Measurements from ENCODE around the gene WTAP.
A peak's percentile ranks its signal among the peaks of the same experiment; 100 is the strongest.
"Not testable (repeated sequence)": the region's sequence is repeated elsewhere in the genome, so short reads cannot be mapped to it uniquely, and the experiment has no call there.

Gene WTAP

GRCh38 chr6:159726918-159727716 is at the start of gene WTAP:
Gene WTAP (plus strand): TSS chr6:159727506. CDS start chr6:159736266, 8,760 bp downstream.
- DNase-seq (ENCODE audit: low spot score), result peak; percentile 87

- no peak for DNase-seq (ENCODE audit: low spot score)
These were observed 49.7 kb upstream of the WTAP start for GRCh38 chr6:159677506-159678165.

- DNase-seq (ENCODE audit: low spot score), result no peak
These were observed 48.7 kb upstream of the WTAP start for GRCh38 chr6:159678574-159678973.

DNA sequence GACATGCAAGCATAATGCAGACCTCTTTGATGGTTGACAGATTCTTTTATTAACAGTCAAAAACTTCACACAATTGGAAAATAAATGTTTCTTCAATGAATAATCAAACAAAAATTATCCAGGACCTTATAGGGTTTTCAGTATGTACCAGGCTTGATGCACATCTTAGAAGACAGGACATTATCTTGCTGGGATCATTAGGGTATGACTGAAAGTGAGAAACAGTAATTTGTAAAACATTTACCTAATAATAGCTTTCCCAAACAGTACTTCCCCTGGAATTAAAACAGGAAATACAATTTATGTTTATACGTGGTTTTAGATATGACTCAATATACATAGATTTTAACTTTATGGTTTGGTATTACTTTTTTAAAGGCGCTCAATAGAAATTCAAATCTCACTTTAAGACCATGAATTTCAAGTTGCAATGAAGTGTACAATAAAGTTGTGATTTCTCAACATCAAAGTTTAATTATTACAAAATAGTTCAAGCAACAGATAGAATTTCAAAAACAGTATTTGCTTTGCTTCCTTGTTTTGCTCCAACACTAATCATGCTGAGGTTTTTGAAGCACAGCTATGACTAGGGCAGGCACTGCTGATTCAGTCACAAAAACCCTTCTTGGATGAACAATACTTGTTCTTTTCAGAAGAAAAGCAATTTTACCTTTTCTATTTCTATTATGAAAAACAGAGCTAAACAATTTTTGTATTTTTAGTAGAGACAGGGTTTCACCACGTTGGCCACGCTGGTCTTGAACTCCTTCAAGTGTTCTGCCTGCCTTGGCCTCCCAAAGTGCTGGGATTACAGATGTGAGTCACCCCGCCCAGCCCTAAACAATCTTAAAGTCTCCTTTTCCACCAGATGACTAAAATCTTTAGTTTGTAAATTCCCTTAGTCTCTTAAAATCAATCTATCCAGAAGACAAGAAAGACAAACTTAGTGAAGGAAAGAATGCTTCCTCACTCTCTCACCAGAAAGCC is 47.9 kb upstream of the WTAP start:
- DNase-seq (ENCODE audit: low spot score), result no peak

DNA sequence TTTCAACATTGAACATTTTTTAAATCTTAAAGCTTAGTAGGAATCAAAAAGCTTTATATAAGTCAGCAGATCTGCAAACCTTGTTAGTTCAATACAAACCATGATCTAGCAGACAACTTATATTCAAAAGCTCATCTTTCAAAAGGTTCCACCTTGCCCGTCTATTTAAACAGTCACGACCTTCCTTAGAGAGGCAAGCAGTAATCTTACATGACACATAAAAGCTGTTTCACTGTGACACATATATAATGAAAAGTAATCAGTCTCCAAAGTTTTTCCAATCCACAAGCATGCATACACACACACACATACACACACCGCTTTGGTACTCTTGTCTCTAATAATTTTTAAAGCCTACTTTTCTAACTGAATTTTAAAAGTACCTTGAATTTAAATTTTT is 47.2 kb upstream of the WTAP start:
- DNase-seq (ENCODE audit: low spot score), result no peak

- no peak for DNase-seq (ENCODE audit: low spot score)
These were observed 46.0 kb upstream of the WTAP start for GRCh38 chr6:159681191-159681880.

DNA sequence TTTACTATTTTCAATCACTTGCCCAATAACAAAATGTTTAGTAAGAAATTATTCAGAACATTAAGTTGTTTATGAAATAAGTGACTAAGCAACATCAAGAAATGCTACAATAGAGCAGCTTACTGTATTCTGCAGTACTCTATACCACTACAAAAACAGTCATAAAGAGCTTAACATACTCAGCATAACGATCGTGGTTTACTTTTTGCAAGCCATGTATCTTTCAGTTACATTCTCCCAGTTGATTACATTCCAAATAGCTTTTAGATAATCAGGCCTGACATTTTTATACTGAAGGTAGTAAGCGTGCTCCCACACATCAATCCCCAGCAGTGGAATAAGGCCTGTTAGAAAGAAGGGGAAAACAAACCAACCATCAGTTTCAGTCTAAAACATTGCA is 45.0 kb upstream of the WTAP start:
- no peak for DNase-seq (ENCODE audit: low spot score)

DNA sequence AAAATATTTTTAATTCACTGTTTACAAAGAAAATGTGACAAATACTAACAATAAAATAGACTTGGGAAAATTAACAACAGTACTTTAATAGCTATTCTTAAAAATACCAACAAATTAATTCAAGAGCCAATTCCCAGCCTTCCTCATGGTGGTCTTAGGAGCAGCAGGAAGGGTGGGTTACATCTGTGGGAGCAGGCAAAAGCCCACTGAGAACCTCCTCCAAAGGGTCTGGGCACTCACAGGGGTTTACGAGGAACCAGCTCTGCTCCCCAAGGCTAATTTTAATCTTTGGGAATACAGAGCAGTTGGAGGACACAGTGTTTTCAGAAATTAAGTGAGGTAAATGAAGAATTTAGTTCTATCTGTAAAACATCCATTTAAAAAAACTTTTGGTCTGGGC is 44.5 kb upstream of the WTAP start:
- DNase-seq (ENCODE audit: low spot score), result no peak

- DNase-seq (ENCODE audit: low spot score), result no peak
These were observed 43.3 kb upstream of the WTAP start for GRCh38 chr6:159684013-159684304.

GRCh38 chr6:159686040-159686439 is 41.3 kb upstream of the WTAP start:
- DNase-seq (ENCODE audit: low spot score), result no peak

- DNase-seq (ENCODE audit: low spot score), result no peak
These were observed 40.6 kb upstream of the WTAP start for GRCh38 chr6:159686703-159687102.

DNA sequence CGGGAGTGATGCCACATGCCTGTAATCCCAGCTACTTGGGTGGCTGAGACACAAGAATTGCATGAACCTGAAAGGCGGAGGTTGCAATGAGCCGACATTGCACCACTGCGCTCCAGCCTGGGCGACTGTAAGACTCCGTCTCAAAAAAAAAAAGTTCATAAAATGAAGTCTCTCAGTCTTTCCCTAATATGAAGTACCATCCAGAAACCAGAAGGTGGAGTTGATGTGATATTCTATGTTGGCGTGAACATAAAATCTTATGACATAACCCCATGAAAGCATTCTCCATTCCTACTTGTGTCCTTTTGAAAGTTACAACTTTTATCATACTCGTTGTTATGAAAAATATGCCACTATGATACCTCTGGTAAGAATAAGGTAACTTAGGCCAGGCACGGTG is 40.0 kb upstream of the WTAP start:
- DNase-seq (ENCODE audit: low spot score), result no peak

- DNase-seq (ENCODE audit: low spot score), result no peak
These were observed 38.9 kb upstream of the WTAP start for GRCh38 chr6:159688266-159688905.

- no peak for DNase-seq (ENCODE audit: low spot score)
These were observed 38.3 kb upstream of the WTAP start for GRCh38 chr6:159689001-159689400.

- DNase-seq (ENCODE audit: low spot score), result not testable (repeated sequence)
These were observed 37.2 kb upstream of the WTAP start for GRCh38 chr6:159690135-159690534.

DNA sequence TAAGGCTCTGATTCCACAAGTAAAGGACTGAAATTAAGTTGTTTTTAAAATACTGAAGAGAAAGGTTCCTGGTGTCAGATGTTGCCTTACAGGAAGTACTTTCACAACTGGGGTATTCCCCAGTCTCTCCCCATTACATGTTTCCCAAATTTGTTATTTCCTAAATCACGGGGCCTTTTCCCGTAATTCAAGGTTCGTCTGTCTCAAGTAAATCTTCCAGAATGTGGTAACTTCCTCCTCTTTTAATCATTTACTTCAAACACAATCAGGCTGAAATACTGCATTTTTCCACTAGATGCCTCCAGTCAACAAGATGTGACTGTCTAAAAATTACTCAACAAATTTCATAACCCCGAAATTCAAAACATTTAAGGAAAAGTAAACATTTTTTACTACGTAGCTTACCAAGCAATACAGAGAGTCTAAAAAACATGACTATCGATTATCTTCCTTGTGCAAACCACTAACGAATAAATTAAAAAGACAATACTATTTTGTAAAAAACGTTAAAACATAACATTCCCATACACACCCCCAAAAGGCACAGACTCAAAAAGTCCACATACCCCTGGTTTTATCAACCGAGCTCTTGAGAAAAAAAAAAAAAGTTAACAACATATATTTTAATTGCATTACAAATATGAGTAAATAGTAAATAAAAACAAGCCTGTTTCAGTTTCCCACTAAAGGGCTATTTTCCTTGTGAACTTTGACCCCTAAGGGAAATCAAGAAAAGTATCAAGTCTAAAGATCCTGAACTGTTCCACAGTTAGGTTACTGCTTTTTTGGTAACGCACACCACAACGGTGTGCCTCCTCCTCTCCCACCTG is 36.0 kb upstream of the WTAP start:
- DNase-seq (ENCODE audit: low spot score), result peak; percentile 93

DNA sequence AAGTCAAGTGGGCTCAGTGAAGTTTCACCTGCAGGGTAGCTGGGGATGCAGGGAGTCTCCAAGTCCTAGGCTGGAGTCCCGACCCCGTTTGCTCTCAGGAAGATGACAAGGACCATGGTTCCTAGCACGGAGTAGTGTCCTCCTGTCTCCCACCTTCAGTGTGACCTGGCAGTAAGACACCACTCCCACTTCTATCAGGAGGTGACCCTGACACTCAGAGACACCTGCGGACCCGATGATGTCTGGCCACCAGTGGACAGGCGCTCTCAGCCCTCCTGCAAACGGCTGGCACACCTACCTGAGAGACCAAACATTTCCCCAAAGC is 35.4 kb upstream of the WTAP start:
- DNase-seq (ENCODE audit: low spot score), result no peak

- peak; percentile 17 for DNase-seq (ENCODE audit: low spot score)
These were observed 34.8 kb upstream of the WTAP start for GRCh38 chr6:159692303-159693127.

DNA sequence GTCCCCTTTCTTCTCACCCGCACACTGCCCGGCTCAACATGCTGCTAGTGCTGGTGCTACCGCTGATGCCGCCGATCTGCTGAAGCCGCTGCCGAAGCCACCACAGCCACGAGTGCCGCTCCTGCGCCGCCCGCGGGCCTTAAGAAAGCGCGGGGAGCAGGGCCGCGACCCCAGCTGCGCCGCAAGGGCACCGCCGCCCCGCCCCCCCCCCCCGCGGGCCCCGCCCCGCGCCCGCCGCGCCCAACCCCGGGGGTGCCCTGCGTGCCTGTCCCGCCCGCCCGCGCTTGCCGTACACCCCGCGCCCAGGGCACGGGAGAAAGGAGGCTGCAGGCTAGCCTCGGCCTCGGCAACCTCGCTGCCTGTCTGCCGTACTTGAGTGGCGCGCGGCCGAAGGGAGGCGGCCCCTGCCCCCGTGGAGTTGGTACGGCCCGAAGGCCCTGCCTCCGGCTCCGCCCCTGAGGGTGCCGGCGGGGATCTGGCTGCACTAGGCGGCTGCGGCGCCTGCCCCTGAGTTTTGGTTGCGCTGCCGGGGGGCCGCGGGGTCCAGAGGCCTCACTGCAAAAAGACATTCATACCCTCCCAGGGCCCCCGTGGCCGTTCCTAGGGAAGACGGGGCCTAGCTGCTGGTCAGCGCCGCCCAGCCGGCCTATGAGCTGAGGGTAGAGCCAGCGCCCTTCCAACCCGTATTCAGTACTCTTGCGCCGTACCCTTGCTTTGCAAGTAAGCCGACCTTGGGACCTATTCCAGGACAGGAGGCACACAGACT is 34.0 kb upstream of the WTAP start, which contains the start of gene SOD2:
SOD2 (minus strand) TSS at position 114 of the 766 bp plus-strand sequence; CDS start at position 40, 74 bp downstream.
- DNase-seq (ENCODE audit: low spot score), result peak; percentile 71

Measured in pons (tissue), 1 donor.